ENCODE measurements around the gene ACAP1.

The ACAP1 gene

GRCh38 chr17:7336240-7337175, at the start of gene ACAP1:
Gene ACAP1, plus strand, starts transcription at chr17:7336529. Its CDS starts 206 bp downstream, at chr17:7336735.
- FAIRE-seq: no peak

DNA sequence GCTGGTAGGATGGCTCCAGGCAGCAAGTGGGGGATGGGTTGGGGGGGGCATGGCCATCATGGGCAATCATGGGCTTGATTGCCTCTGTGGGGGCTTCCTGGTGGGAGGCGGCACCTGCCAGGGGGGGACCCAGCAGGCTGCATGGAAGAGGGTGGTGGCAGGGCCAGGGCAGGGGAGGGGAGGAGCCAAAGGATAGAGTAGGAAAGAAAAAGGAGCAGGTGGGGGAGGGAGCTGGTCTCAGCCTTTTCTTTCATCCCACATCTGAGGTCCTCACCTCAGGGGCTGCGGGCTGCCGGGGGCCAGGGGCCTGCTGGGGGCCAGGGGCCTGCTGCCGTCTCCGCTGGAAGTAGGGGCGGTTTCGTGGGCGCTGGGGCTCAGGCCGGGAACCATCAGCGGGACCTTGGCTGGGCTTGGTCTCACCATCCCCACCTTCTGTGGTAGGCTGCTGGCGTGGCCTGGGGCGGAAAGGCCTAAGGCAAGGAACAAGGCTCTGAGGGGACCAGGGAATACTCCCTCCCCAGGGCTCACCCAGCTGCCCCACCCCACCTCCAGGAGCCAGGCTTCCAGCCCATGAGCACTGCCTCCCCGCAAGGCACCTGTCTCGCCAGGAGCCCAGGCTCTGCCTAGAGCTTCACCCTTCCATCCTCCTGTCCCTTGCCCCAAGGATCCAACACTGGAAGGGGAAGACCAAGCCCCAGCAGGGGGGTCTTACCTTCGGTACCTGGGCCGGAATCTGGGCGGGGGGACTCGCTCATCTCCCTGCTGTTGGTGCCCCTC, 46.9 kb upstream of the ACAP1 start:
- FAIRE-seq: no peak

GRCh38 chr17:7290166-7290565, 46.2 kb upstream of the ACAP1 start:
- FAIRE-seq: no peak

- FAIRE-seq: no peak
Measured at GRCh38 chr17:7290685-7291084, 45.6 kb upstream of the ACAP1 start.

DNA sequence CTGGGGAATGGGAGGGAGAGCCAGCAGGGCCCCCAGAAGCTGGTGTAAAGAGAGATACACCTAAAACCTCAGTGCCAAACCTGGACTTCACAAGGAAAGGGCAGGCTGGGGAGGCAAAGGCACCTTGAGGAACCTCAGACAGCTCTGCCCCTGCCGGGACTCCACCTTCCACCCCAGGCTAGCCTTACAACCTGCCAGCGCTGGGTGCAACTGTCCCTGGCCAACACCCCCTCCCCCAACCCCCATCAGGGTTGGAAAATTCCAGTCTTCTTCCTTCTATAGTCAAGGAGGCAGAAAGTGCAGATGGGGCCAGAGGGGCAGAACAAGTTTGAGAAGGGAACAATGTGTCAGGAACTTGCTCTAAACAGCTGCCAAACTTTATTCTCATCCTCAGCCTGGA, 44.1 kb upstream of the ACAP1 start:
- FAIRE-seq: no peak

GRCh38 chr17:7292729-7293128, 43.6 kb upstream of the ACAP1 start:
- FAIRE-seq: no peak

GRCh38 chr17:7293159-7293558, 43.2 kb upstream of the ACAP1 start:
- no peak for FAIRE-seq

GRCh38 chr17:7293816-7294613, 42.3 kb upstream of the ACAP1 start:
- no peak for FAIRE-seq

GRCh38 chr17:7294614-7295153, 41.6 kb upstream of the ACAP1 start, which contains the start of gene YBX2:
Gene YBX2, minus strand, starts transcription at chr17:7294639. Its CDS starts 139 bp downstream, at chr17:7294500.
- no peak for FAIRE-seq

DNA sequence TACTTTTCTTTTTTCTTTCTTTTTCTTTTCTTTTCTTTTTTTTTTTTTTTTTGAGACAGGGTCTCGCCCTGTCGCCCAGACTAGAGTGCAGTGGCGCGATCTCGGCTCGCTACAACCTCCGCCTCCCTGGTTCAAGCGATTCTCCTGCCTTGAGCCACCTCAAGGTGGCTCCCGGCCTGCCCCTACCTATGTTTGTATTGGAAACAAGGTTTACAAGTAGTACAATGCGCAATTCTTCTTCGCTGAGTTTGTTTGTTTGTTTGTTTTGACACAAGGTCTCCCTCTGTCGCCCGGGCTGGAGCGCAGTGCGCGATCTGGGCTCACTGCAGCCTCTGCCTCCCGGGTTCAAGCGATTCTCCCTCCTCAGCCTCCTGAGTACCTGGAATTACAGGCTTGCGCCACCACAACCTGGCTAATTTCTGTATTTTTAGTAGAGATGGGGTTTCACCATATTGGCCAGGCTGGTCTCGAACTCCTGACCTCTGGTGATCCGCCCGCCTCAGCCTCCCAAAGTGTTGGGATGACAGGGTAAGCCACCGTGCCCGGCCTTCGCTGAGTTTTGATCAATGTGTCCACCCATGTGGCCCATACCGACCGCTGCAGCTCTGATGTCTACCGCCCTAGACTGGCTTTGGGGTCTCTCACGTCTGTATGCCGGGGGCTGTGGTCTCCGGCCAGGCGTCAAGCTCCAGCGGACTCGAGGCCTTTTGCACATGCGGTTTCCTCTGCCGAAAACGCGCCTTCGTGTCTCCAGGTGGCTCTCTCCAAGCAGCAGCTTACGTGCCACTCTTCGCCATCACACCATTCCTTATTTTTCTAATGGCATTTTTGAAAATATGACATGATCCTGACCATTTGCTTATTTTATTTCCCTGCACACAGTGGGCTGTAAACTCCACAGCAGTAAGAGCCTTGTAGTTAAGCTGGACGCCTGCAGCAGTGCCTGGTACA, 40.8 kb upstream of the ACAP1 start:
- FAIRE-seq: no peak

DNA sequence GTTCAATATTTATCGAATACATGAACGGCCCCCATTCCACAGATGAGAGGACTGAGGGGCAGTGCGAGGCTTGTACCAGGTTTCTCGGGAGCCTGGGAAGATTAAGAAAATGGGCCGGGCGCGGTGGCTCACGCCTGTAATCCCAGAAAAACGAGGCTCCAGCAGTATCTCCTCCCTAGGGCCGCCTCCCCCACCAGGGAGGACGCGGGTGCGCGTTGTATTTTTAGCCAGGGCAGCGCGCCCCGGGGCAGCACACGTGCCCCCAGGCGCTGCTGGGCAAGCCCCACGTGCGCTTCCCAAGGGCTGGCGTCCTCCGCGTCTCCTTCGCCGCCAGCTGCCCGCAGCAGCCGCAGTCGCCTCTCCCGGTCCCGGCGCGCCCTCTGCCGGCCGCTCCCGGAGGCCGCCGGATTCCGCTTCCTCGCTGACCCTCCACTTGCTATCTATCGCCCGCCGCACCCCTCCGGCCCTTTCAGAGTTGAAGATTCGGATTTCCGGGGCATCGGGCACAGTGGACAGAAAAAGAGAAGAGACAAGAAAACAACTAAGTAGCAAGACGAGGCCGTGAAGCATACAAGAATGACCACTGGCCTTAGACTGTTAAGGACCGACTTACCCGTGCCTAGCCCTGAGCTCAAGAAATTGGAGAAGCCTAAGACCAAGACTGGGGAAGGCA, 40.0 kb upstream of the ACAP1 start:
- no peak for FAIRE-seq

DNA sequence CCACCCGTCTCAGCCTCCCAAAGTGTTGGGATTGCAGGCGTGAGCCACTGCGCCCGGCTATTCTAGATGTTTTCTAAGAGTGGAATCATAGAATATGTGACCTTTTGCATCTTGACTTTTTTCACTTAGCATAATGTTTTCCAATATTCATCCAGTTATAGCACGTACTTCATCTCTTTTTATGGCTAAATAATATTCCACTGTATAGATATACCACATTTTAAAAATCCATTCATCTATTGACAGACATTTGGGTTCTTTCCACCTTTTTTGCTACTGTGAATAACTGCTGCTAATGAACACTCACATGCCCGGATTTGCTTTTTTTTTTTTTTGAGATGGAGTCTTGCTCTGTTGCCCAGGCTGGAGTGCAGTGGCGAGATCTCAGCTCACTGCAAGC, 32.1 kb upstream of the ACAP1 start:
- no peak for FAIRE-seq

DNA sequence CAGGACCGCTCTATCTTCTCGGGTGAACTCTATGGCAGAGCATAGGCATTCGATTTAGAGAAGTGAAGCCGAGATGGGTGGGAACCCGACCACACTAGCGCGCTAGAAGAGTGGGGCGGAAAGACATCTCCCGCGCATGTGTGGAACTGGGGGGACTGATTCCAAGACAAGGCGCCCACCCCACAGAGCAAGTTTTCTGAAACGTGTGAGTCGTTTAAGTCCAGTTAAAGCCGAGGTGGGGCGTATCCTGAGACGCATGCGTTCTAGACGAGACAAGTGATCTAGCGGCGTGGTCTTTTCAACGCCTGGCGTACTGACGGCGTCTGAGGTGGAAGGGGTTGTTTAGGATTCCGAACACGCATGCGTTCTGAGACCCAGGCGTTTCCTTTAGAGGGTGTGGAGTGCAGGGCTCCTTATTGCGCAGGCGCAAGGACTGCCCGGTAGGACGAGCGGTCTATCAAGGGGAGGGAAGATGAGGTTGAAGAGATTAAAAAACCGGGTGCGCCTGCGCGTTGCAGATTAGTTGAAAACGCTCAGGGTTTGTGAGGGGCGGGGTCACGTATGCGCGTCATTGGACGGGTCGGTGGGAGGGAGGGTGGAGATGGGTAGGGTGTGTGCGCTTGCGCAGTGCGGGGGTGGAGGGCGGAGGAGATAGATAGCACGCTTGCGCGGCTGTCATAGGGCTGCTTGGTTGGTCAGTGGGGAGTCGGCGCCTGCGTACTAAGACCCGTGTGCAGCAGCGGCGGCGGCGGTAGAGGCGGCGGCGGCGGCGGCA, 29.2 kb upstream of the ACAP1 start, which contains the start of gene EIF5A:
EIF5A (plus strand) TSS at position 718 of the 775 bp plus-strand sequence. CDS start 2,008 bp downstream, outside the sequence.
- FAIRE-seq: peak; percentile 89

- FAIRE-seq: no peak
Measured at GRCh38 chr17:7307686-7308624, 28.4 kb upstream of the ACAP1 start.

- no peak for FAIRE-seq
Measured at GRCh38 chr17:7308625-7309433, 27.5 kb upstream of the ACAP1 start.

- FAIRE-seq: no peak
Measured at GRCh38 chr17:7309628-7310027, 26.7 kb upstream of the ACAP1 start.

- FAIRE-seq: no peak
Measured at GRCh38 chr17:7311110-7311705, 25.1 kb upstream of the ACAP1 start.
